Measurements from ENCODE around the gene SLC7A7. TPM values are rescaled to one million over a fixed set of nuclear protein-coding genes. Genes with fewer than 3 reads are reported as not detected.

The SLC7A7 gene
- total RNA-seq, 1 donor: 2.5 TPM

GRCh38 chr14:22803687-22803974, 11.6 kb downstream of the SLC7A7 start:
- H3K4me3 ChIP-seq (ENCODE audit: low read depth, low read length): no peak overlapping the region
- TF ChIP-seq CTCF (IDR thresholded peaks at IDR 0.05; ENCODE audit: insufficient read depth, low read length): no peak
- DNase-seq (ENCODE audit: low read depth): no peak

DNA sequence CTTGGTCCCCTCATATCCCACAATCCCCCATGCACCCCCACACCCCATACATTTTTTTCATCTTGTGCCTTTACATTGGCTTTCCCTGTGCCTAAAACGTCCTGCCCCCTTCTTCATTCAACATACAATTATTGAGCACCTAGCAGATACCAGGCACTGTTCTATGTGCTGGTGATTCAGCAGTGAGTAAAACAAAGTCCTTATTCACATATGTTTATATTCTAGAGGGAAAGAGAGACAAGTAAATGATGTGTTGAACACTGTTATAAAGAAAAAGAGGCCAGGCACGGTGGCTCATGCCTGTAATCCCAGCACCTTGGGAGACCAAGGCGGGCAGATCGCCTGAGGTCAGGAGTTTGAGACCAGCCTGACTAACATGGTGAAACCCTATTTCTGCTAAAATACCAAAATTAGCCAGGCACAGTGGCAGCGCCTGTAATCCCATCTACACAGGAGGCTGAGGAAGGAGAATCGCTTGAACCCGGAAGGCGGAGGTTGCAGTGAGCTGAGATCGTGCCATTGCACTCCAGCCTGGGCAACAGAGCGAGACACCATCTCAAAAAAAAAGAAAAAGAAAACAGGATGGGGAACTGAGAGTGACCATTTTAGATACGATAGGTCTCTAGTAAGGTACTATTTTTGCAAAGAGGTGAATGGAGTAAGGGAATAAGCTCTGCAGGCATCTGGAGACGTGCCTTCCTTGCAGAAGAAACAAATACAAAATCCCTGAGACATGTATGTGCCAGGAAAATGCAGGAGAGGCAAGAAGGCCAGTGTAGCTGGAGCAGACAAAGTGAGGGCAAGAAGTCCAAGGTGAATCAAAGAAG, 12.2 kb downstream of the SLC7A7 start:
- DNase-seq (ENCODE audit: low read depth): no peak
- TF ChIP-seq CTCF (IDR thresholded peaks at IDR 0.05; ENCODE audit: insufficient read depth, low read length): no peak
- no peak overlapping the region for H3K4me3 ChIP-seq (ENCODE audit: low read depth, low read length)

GRCh38 chr14:22801716-22802115, 13.5 kb downstream of the SLC7A7 start:
- no peak overlapping the region for H3K4me3 ChIP-seq (ENCODE audit: low read depth, low read length)
- TF ChIP-seq CTCF (IDR thresholded peaks at IDR 0.05; ENCODE audit: insufficient read depth, low read length): no peak
- no peak for DNase-seq (ENCODE audit: low read depth)

DNA sequence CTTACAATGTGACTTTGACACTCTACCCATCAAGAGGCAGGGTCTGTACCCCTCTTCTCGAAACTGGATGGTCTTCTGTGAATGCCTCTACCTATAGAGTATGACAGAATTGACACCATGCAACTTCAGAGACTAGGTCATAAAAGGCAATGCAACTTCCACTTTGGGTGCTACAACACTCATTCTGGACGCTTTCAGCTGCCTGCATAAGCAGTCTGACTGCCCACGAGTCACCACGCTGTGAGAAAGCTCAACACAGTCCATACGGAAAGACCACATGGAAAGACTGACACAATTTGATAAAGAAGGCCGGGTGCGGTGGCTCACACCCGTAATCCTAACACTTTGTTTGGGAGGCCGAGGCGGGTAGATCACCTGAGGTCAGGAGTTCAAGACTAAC, 14.9 kb downstream of the SLC7A7 start:
- no peak for TF ChIP-seq CTCF (IDR thresholded peaks at IDR 0.05; ENCODE audit: insufficient read depth, low read length)
- no peak for DNase-seq (ENCODE audit: low read depth)
- H3K4me3 ChIP-seq (ENCODE audit: low read depth, low read length): no peak overlapping the region

- no peak for TF ChIP-seq CTCF (IDR thresholded peaks at IDR 0.05; ENCODE audit: insufficient read depth, low read length)
- no peak overlapping the region for H3K4me3 ChIP-seq (ENCODE audit: low read depth, low read length)
- no peak for DNase-seq (ENCODE audit: low read depth)
These were observed 16.7 kb downstream of the SLC7A7 start for GRCh38 chr14:22798528-22798927.

GRCh38 chr14:22797017-22797917, 18.0 kb downstream of the SLC7A7 start:
- no peak overlapping the region for H3K4me3 ChIP-seq (ENCODE audit: low read depth, low read length)
- no peak for TF ChIP-seq CTCF (IDR thresholded peaks at IDR 0.05; ENCODE audit: insufficient read depth, low read length)
- DNase-seq (ENCODE audit: low read depth): no peak

Measured in fibroblast of the aortic adventitia (primary cell).